ENCODE data around the gene GALNT3. TPM values are rescaled to one million over a fixed set of nuclear protein-coding genes. Genes with fewer than 3 reads are reported as not detected.

Gene GALNT3
- total RNA-seq, 1 donor from 2014 or later, result not detected

GRCh38 chr2:165766326-165766927, 27.6 kb downstream of the GALNT3 start:
- no peak for DNase-seq (ENCODE audit: missing footprints)
- intact Hi-C loops (cut with DNase I), result no loop called here

DNA sequence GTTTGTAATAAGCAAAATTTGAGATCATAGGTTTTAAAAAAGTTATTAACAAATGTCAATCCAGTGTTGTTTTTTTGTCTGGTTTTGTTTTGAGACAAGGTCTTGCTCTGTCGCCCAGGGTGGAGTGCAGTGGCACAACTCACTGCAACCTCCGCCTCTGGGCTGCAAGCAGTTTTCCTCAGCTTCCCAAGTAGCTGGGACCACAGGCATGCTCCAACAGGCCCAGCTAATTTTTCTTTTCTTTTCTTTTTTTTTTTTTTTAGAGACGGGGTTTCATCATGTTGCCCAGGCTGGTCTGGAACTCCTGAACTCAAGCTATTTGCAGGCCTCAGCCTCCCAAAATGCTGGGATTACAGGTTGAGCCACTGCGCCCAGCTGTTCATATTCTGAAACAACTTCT, 31.3 kb downstream of the GALNT3 start:
- no peak for DNase-seq (ENCODE audit: missing footprints)
- ATAC-seq, result no peak
- intact Hi-C loops (cut with DNase I), result no loop called here

More at GRCh38 chr2:165766326-165766927, 27.6 kb downstream of the GALNT3 start:
- ATAC-seq, result no peak

GRCh38 chr2:165757906-165758675, 36.0 kb downstream of the GALNT3 start:
- intact Hi-C loops (cut with DNase I), result no loop called here
- ATAC-seq (no peak), DNase-seq (ENCODE audit: missing footprints) (no peak)

GRCh38 chr2:165746501-165746900, 47.5 kb downstream of the GALNT3 start:
- intact Hi-C loops (cut with DNase I), result no loop called here
- ATAC-seq, result no peak

GRCh38 chr2:165745916-165746315, 48.1 kb downstream of the GALNT3 start:
- ATAC-seq (no peak), DNase-seq (ENCODE audit: missing footprints) (no peak)
- intact Hi-C loops (cut with DNase I), result no loop called here

More at GRCh38 chr2:165746501-165746900, 47.5 kb downstream of the GALNT3 start:
- DNase-seq (ENCODE audit: missing footprints), result no peak

DNA sequence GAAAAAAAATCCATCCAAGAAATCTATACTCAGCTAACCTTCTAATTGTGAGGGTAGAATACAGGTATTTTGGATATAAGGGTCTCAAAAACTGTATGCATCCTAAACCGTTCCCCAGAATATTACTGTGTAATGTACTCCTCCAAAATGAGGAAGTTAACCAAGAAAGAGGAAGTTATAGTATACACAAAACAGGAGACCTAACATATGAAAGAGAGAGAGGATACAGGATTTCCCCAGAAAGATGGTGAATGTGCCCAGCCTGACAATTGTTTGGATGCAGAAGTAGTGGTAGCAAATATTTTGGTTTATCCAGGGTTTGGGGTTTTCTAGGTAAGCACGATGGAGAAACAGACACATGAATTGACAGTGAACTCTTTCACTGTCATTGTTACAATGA, 50.6 kb downstream of the GALNT3 start:
- intact Hi-C loops (cut with DNase I), result no loop called here
- DNase-seq (ENCODE audit: missing footprints) (no peak), ATAC-seq (no peak)

- ATAC-seq, result no peak
- intact Hi-C loops (cut with DNase I), result no loop called here
- no peak for DNase-seq (ENCODE audit: missing footprints)
These were observed 68.6 kb downstream of the GALNT3 start for GRCh38 chr2:165725421-165725820.

GRCh38 chr2:165720511-165720910, 73.5 kb downstream of the GALNT3 start:
- ATAC-seq, result no peak
- no peak for DNase-seq (ENCODE audit: missing footprints)
- intact Hi-C loops (cut with DNase I), result no loop called here

- intact Hi-C loops (cut with DNase I), result no loop called here
- ATAC-seq (no peak), DNase-seq (ENCODE audit: missing footprints) (no peak)
These were observed 75.3 kb downstream of the GALNT3 start for GRCh38 chr2:165718610-165719210.

GRCh38 chr2:165716091-165716490, 78.0 kb downstream of the GALNT3 start:
- DNase-seq (ENCODE audit: missing footprints) (no peak), ATAC-seq (no peak)
- intact Hi-C loops (cut with DNase I), result no loop called here

DNA sequence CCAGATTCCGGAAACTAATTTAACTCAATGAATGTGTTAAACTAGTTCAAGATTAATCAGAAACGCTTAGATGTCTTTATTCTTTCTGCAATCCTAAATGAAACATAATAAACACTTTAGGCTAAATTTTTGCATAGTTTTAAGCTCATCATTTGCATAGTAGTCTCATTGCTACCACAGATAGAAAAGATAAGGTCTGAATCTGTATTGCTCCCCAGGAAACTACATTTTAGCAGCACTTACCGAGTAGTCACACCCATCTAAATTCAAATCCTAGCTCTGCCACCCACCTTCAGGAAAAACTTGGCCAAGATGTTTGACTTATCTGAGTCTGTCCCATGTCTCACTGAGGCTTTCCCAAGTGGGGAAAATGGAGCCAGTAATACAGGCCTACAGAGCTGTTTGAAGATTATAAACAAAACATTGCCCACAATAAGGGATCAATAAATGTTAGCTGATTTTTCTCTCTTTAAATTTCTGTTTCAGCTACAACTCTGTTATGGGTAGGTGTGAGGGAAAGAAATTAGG, 87.0 kb downstream of the GALNT3 start:
- intact Hi-C loops (cut with DNase I), result no loop called here
- no peak for DNase-seq (ENCODE audit: missing footprints)
- no peak for ATAC-seq

DNA sequence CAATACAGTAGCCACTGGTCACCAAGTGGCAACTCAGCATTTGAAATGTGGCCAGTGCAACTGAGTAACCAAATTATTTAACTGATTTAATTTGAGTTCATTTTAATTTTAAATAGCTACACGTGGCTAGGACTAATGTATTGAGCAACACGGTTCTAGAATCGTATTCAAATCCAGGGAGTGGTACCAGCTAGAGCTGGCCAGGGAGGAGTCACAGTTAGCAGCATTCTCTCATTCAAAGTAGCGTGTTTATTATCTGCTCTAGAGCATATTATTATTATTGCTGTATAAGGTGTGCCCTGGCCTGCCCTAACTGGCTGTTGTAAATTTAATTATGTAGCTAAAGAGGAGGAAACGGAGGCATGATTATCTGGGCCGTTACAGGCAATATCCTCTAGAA, 92.9 kb downstream of the GALNT3 start:
- intact Hi-C loops (cut with DNase I), result no loop called here
- DNase-seq (ENCODE audit: missing footprints) (no peak), ATAC-seq (no peak)

DNA sequence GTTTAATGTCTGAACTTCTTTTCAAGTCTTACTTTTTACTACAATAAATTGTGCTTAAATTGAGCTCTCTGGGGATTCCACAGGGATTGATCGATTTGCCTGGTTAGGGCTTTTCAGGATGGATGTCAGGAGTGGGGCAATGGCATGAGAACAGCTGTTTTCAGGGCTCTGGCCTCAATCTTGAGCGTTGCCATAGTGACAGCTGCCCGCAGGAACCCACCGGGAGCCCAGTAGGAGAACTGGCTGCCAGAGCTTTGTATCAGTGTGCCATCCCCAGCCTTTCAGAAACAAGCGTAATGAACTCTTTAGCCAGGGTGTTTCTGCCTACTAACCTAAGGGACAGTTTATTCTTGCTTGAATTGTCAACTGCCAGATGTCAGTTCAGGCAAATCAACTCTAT, 93.5 kb downstream of the GALNT3 start:
- intact Hi-C loops (cut with DNase I), result no loop called here
- DNase-seq (ENCODE audit: missing footprints) (no peak), ATAC-seq (no peak)

- DNase-seq (ENCODE audit: missing footprints) (no peak), ATAC-seq (no peak)
- intact Hi-C loops (cut with DNase I), result no loop called here
These were observed 94.1 kb downstream of the GALNT3 start for GRCh38 chr2:165699946-165700345.

DNA sequence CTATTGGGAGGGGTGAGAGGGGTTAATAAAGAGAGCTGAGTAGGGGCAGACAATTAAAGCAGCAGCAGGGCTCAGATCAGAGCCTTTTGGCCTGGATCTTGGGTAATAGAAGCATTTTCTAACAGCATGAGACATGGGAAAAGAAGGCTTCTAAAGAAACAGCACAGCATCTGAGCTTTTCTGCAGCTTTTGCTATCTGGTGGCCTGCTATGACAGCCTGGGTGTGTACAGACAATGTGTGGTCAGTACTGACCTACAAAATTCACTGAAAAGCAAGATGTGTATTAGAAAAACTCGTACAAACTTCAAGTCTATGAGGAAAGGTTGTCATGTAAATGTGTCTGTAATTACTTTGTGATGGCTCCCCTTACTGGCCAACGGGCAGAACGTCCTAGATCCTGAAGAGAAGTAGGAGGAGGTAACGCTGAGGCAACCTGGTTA, 95.6 kb downstream of the GALNT3 start:
- intact Hi-C loops (cut with DNase I), result no loop called here
- ATAC-seq, result peak; percentile 64
- no peak for DNase-seq (ENCODE audit: missing footprints)

- DNase-seq (ENCODE audit: missing footprints) (no peak), ATAC-seq (no peak)
- intact Hi-C loops (cut with DNase I), result loop anchor here (1.0 kb wide), 1 partner anchor 296 kb away; no protein-coding TSS in a partner anchor
These were observed 96.2 kb downstream of the GALNT3 start for GRCh38 chr2:165697748-165698443.

All from Right ventricle myocardium inferior (tissue), 1 donor.